Fibroblast of pulmonary artery (primary cell): ENCODE data around the gene TMPRSS3.
A peak's percentile ranks its signal among the peaks of the same experiment; 100 is the strongest.

Source experiments
- DNase-seq: peaks from one replicate; pipeline ENCODE4 v3.0.0-alpha.2; 2010; ENCODE audit warnings: low read depth
- H3K4me3 ChIP-seq: replicated peaks from 2 replicates; pipeline ENCODE4 v1.5.1; 2011; ENCODE audit warnings: low read depth, mild to moderate bottlenecking, control low read depth, low read length, moderate library complexity
- CTCF ChIP-seq: IDR thresholded peaks from 2 replicates; pipeline ENCODE4 v1.5.1; 2011; ENCODE audit warnings: mild to moderate bottlenecking, control low read depth, low read length, inconsistent platforms; ENCODE audit errors: missing control alignments

TMPRSS3 gene

GRCh38 chr21:42440187-42440792 is 44.4 kb upstream of the TMPRSS3 start:
- no peak for DNase-seq
- no peak for TF ChIP-seq CTCF
- no peak overlapping the region for H3K4me3 ChIP-seq

- no peak for DNase-seq
- TF ChIP-seq CTCF: no peak
- H3K4me3 ChIP-seq: no peak overlapping the region
Observed at GRCh38 chr21:42439284-42440186, 43.7 kb upstream of the TMPRSS3 start.

- no peak for TF ChIP-seq CTCF
- H3K4me3 ChIP-seq: no peak overlapping the region
- DNase-seq: no peak
Observed at GRCh38 chr21:42438316-42439205, 42.7 kb upstream of the TMPRSS3 start.

GRCh38 chr21:42437786-42438185 is 41.9 kb upstream of the TMPRSS3 start:
- DNase-seq: peak; percentile 14
- TF ChIP-seq CTCF: no peak
- H3K4me3 ChIP-seq: no peak overlapping the region

GRCh38 chr21:42436914-42437313 is 41.1 kb upstream of the TMPRSS3 start:
- no peak for DNase-seq
- H3K4me3 ChIP-seq: no peak overlapping the region
- TF ChIP-seq CTCF: no peak

GRCh38 chr21:42435833-42436232 is 40.0 kb upstream of the TMPRSS3 start:
- TF ChIP-seq CTCF: no peak
- DNase-seq: no peak
- H3K4me3 ChIP-seq: no peak overlapping the region
